ENCODE measurements around the gene NELFA. TPM values are rescaled to one million over a fixed set of nuclear protein-coding genes. Genes with fewer than 3 reads are reported as not detected.

Gene NELFA
- total RNA-seq (2022; extraction: Qiagen RNA extraction; ENCODE audit: low read depth): 14.3 to 26.8 TPM (median 25.4 TPM) in 5 replicates

GRCh38 chr4:2008921-2009650 is at the start of gene NELFA:
Gene NELFA (minus strand): TSS chr4:2008974. CDS start chr4:2008959, 15 bp downstream.

Other genes with a start within 250 kb of the NELFA start
- 0.50 to 2.6 TPM (median 2.3 TPM) in 5 replicates for gene FGFR3, start 215.7 kb downstream of the NELFA start, total RNA-seq (2022; extraction: Qiagen RNA extraction; ENCODE audit: low read depth)
- gene LETM1, start 152.8 kb downstream of the NELFA start, total RNA-seq (2022; extraction: Qiagen RNA extraction; ENCODE audit: low read depth): 20.8 to 32.6 TPM (median 31.2 TPM) in 5 replicates
- gene NSD2, start 137.6 kb downstream of the NELFA start, total RNA-seq (2022; extraction: Qiagen RNA extraction; ENCODE audit: low read depth): 37.4 to 49.7 TPM (median 45.7 TPM) in 5 replicates
- gene NAT8L, start 50.4 kb upstream of the NELFA start, total RNA-seq (2022; extraction: Qiagen RNA extraction; ENCODE audit: low read depth): 6.2 to 15.6 TPM (median 15.4 TPM) in 5 replicates
- 4.6 to 8.5 TPM (median 7.8 TPM) in 5 replicates for gene HAUS3, start 233.1 kb upstream of the NELFA start, total RNA-seq (2022; extraction: Qiagen RNA extraction; ENCODE audit: low read depth)
- 0.46 to 1.2 TPM (median 0.88 TPM) in 5 replicates for gene POLN, start 233.1 kb upstream of the NELFA start, total RNA-seq (2022; extraction: Qiagen RNA extraction; ENCODE audit: low read depth)